ENCODE measurements around the gene CA14.

- TF ChIP-seq CTCF (IDR thresholded peaks at IDR 0.05) (no peak), POLR2A (IDR thresholded peaks at IDR 0.05) (no peak), EP300 (IDR thresholded peaks at IDR 0.05) (no peak), POLR2AphosphoS5 (IDR thresholded peaks at IDR 0.05) (no peak)
Observed at GRCh38 chr1:150237746-150238145, 19.8 kb upstream of the CA14 start.
